Astrocyte of the cerebellum (primary cell): ENCODE data around the gene CFAP74.

ENCODE experiments used
- DNase-seq: peaks from one replicate; pipeline ENCODE4 v3.0.0-alpha.2; 2011; ENCODE audit warnings: low read depth
- H3K4me3 ChIP-seq: 2 replicates; pipeline ENCODE4 v1.5.1; 2011; ENCODE audit warnings: mild to moderate bottlenecking, low read depth, low read length, moderate library complexity
- CTCF ChIP-seq: IDR thresholded peaks from 2 replicates; pipeline ENCODE4 v1.5.1; 2012; ENCODE audit warnings: low read length, low read depth, moderate library complexity, mild to moderate bottlenecking; ENCODE audit errors: missing control alignments
- in situ Hi-C: cut with HindIII; loops from 2 replicates; pipeline ENCODE4 v1.10.0; 2017; ENCODE audit warnings: low sequenced_read_pairs

The CFAP74 gene

GRCh38 chr1:2039251-2039650, 35.7 kb upstream of the CFAP74 start:
- no peak for TF ChIP-seq CTCF
- in situ Hi-C loops = no loop called here
- DNase-seq = no peak
- H3K4me3 ChIP-seq = no peak overlapping the region

- TF ChIP-seq CTCF = no peak
- in situ Hi-C loops = no loop called here
- no peak overlapping the region for H3K4me3 ChIP-seq
- no peak for DNase-seq
Observed at GRCh38 chr1:2038229-2038628, 34.6 kb upstream of the CFAP74 start.

- no peak overlapping the region for H3K4me3 ChIP-seq
- TF ChIP-seq CTCF = no peak
- DNase-seq = no peak
- in situ Hi-C loops = no loop called here
Observed at GRCh38 chr1:2037314-2037979, 33.9 kb upstream of the CFAP74 start.

- in situ Hi-C loops = no loop called here
- H3K4me3 ChIP-seq = no peak overlapping the region
- no peak for TF ChIP-seq CTCF
- DNase-seq = no peak
Observed at GRCh38 chr1:2036287-2036686, 32.7 kb upstream of the CFAP74 start.

- in situ Hi-C loops = no loop called here
- TF ChIP-seq CTCF = no peak
- H3K4me3 ChIP-seq = no peak overlapping the region
- DNase-seq = no peak
Observed at GRCh38 chr1:2033165-2033564, 29.6 kb upstream of the CFAP74 start.

- no peak overlapping the region for H3K4me3 ChIP-seq
- no peak for TF ChIP-seq CTCF
- in situ Hi-C loops = no loop called here
- DNase-seq = no peak
Observed at GRCh38 chr1:2032737-2033136, 29.2 kb upstream of the CFAP74 start.
